WTC11 (cell line): ENCODE results near the gene PDE11A.

Source experiments
- ATF6 ChIP-seq: sonication (generic); formaldehyde crosslinking; IDR thresholded peaks from 2 replicates; pipeline ENCODE4 v1.8.1; 2023; ENCODE audit warnings: mild to moderate bottlenecking, missing genetic modification reagents
- CTCF ChIP-seq: fragments of 200-600 bp; IDR thresholded peaks from 2 replicates; pipeline ENCODE4 v1.8.0; 2022; ENCODE audit warnings: antibody characterized with exemption
- ESRRA ChIP-seq: sonication (generic); formaldehyde crosslinking; IDR thresholded peaks from 2 replicates; pipeline ENCODE4 v1.8.1; 2022; ENCODE audit warnings: mild to moderate bottlenecking, missing genetic modification reagents, borderline replicate concordance
- MAX ChIP-seq: sonication (generic); formaldehyde crosslinking; IDR thresholded peaks from 2 replicates; pipeline ENCODE4 v1.8.0; 2022; ENCODE audit warnings: mild to moderate bottlenecking, missing genetic modification reagents
- MLX ChIP-seq: sonication (generic); formaldehyde crosslinking; IDR thresholded peaks from 2 replicates; pipeline ENCODE4 v1.8.1; 2023; ENCODE audit warnings: mild to moderate bottlenecking, missing genetic modification reagents, moderate library complexity
- MYBL2 ChIP-seq: sonication (generic); formaldehyde crosslinking; IDR thresholded peaks from 2 replicates; pipeline ENCODE4 v1.8.1; 2023; ENCODE audit warnings: mild to moderate bottlenecking, moderate library complexity, missing genetic modification reagents
- SP1 ChIP-seq: sonication (generic); formaldehyde crosslinking; conservative IDR thresholded peaks from 2 replicates; pipeline ENCODE4 v1.8.1; 2022; ENCODE audit warnings: missing genetic modification reagents

GRCh38 chr2:177638507-177638906 lies 434.1 kb downstream of the PDE11A start:
- TF ChIP-seq MAX (CRISPR knock-in tag): no peak
- no peak for TF ChIP-seq SP1 (CRISPR knock-in tag)
- TF ChIP-seq ESRRA (CRISPR knock-in tag): no peak
- no peak for TF ChIP-seq CTCF
- TF ChIP-seq MLX: no peak
- TF ChIP-seq ATF6 (CRISPR knock-in tag): no peak
- TF ChIP-seq MYBL2: no peak
